ENCODE results near the gene PATJ.

PATJ gene

DNA sequence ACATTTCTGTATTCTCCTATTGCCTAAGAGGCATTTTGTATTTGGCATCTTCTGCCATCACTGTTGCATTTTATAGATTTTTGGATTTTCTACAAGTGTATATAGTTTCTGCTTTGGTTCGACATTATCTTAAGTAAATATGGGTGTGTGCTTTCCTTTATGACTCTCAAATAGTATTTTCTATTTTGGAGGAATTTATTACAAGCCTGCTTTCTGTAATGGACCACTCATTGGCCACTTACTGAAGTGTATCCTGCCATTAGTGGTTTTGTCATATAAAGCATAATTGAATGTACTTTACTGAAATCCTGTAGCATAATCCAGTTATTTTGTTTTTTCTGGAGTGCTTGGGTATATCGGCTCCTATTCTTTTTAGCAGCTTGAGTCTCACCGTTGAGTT, 184.3 kb downstream of the PATJ start:
- H3K27me3 ChIP-seq (ENCODE audit: insufficient read depth, low read length, poor library complexity, severe bottlenecking), result no peaks in the 10 kb centered on the region
- no peaks in the 10 kb centered on the region for H3K9me2 ChIP-seq (replicated peaks; ENCODE audit: low read depth, low read length)
- no peaks in the 10 kb centered on the region for H3K9me3 ChIP-seq (ENCODE audit: insufficient read depth, low read depth, low read length)
- H4K20me1 ChIP-seq (ENCODE audit: insufficient read depth, low read length, poor library complexity, severe bottlenecking), result no peaks in the 10 kb centered on the region
- H3K4me1 ChIP-seq (ENCODE audit: insufficient read depth, low read length, poor library complexity, severe bottlenecking), result no peaks in the 10 kb centered on the region
- H3K9ac ChIP-seq (ENCODE audit: low read depth, low read length, poor library complexity, severe bottlenecking), result no peak overlapping the region
- no peaks in the 10 kb centered on the region for H3K36me3 ChIP-seq (ENCODE audit: insufficient read depth, low read length)
- H2AFZ ChIP-seq (ENCODE audit: low read length), result no peak overlapping the region
- no peaks in the 10 kb centered on the region for H3F3A ChIP-seq (ENCODE audit: low read depth)
- TF ChIP-seq, protein P1, sequence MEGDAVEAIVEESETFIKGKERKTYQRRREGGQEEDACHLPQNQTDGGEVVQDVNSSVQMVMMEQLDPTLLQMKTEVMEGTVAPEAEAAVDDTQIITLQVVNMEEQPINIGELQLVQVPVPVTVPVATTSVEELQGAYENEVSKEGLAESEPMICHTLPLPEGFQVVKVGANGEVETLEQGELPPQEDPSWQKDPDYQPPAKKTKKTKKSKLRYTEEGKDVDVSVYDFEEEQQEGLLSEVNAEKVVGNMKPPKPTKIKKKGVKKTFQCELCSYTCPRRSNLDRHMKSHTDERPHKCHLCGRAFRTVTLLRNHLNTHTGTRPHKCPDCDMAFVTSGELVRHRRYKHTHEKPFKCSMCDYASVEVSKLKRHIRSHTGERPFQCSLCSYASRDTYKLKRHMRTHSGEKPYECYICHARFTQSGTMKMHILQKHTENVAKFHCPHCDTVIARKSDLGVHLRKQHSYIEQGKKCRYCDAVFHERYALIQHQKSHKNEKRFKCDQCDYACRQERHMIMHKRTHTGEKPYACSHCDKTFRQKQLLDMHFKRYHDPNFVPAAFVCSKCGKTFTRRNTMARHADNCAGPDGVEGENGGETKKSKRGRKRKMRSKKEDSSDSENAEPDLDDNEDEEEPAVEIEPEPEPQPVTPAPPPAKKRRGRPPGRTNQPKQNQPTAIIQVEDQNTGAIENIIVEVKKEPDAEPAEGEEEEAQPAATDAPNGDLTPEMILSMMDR (conservative IDR thresholded peaks at IDR 0.05; ENCODE audit: low read length), result no peak
- TF ChIP-seq EZH2phosphoT487 (IDR thresholded peaks at IDR 0.05; ENCODE audit: borderline replicate concordance), result no peak
- H3K79me2 ChIP-seq (ENCODE audit: insufficient read depth, low read length), result no peaks in the 10 kb centered on the region
- no peak overlapping the region for H3K4me3 ChIP-seq (ENCODE audit: low read length, poor library complexity, severe bottlenecking)
- H3K4me2 ChIP-seq (ENCODE audit: low read depth, low read length, poor library complexity, severe bottlenecking), result no peak overlapping the region

DNA sequence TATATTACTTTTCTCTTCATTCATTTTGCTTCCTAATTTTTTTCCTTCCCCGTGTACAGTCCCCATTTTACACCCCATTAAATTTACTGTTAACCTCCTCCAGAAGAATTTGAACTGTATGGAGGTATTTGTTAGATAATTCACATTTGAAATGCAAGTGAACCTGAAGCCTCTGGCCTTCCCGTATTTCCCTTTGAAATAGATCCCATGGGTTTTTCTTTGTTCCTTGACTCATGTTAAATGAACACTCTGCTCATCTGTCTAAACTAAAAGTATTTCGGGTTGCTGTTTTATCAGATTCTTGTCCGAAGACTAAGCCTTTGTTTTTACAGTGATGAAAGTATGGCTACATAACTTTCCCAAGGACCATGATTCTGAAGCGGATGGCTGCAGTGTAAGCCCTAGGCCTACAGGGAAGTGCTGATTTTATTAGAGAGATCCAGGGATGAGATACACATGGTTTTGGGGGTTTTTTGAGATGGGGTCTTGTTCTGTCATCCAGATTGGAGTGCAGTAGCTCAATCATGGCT, 187.9 kb downstream of the PATJ start:
- no peak overlapping the region for H3K9ac ChIP-seq (ENCODE audit: low read depth, low read length, poor library complexity, severe bottlenecking)
- no peak overlapping the region for H2AFZ ChIP-seq (ENCODE audit: low read length)
- H3K4me1 ChIP-seq (ENCODE audit: insufficient read depth, low read length, poor library complexity, severe bottlenecking), result no peaks in the 10 kb centered on the region
- no peaks in the 10 kb centered on the region for H3K9me2 ChIP-seq (replicated peaks; ENCODE audit: low read depth, low read length)
- no peaks in the 10 kb centered on the region for H4K20me1 ChIP-seq (ENCODE audit: insufficient read depth, low read length, poor library complexity, severe bottlenecking)
- H3K79me2 ChIP-seq (ENCODE audit: insufficient read depth, low read length), result no peaks in the 10 kb centered on the region
- H3F3A ChIP-seq (ENCODE audit: low read depth), result no peaks in the 10 kb centered on the region
- no peaks in the 10 kb centered on the region for H3K9me3 ChIP-seq (ENCODE audit: insufficient read depth, low read depth, low read length)
- TF ChIP-seq EZH2phosphoT487 (IDR thresholded peaks at IDR 0.05; ENCODE audit: borderline replicate concordance), result no peak
- TF ChIP-seq, protein P1 (conservative IDR thresholded peaks at IDR 0.05; ENCODE audit: low read length), result no peak
- H3K4me2 ChIP-seq (ENCODE audit: low read depth, low read length, poor library complexity, severe bottlenecking), result no peak overlapping the region
- no peak overlapping the region for H3K4me3 ChIP-seq (ENCODE audit: low read length, poor library complexity, severe bottlenecking)
- no peaks in the 10 kb centered on the region for H3K27me3 ChIP-seq (ENCODE audit: insufficient read depth, low read length, poor library complexity, severe bottlenecking)
- no peaks in the 10 kb centered on the region for H3K36me3 ChIP-seq (ENCODE audit: insufficient read depth, low read length)

DNA sequence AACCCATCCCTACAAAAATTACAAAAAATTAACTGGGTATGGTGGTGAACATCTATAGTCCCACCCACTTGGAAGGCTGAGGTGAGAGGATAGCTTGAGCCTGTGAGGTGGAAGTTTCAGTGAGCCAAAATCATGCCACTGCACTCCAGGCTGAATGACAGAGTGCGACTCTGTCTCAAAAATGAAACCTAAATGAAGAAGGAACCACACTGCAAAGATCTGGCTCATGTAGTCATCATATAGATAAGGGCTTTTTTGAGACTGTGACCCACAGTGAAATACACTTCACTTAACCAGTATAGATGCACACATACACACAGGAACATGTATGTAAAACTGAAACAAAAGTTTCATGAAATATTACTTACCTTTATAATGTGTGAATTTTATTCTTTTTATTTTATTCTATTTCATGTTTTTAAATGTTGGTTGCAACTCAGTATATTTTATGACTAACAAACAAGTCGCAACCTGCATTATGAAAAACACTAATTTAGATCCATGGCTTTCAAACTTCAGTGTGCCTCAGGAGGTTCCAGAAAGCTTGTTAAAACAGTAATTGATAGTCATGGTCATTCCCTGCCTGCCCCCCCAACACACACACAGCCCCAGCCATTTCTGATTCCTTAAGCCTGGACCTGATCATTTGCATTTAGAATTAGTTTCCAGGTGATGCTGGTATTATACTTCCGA, 189.5 kb downstream of the PATJ start:
- Histone ChIP-seq H4K20me1 (ENCODE audit: insufficient read depth, low read length, poor library complexity, severe bottlenecking) (no peaks in the 10 kb centered on the region), H3K4me2 (ENCODE audit: low read depth, low read length, poor library complexity, severe bottlenecking) (no peak overlapping the region), H3F3A (ENCODE audit: low read depth) (no peaks in the 10 kb centered on the region), H3K4me1 (ENCODE audit: insufficient read depth, low read length, poor library complexity, severe bottlenecking) (no peaks in the 10 kb centered on the region), H3K9ac (ENCODE audit: low read depth, low read length, poor library complexity, severe bottlenecking) (no peak overlapping the region), H3K9me3 (ENCODE audit: insufficient read depth, low read depth, low read length) (no peaks in the 10 kb centered on the region), H3K79me2 (ENCODE audit: insufficient read depth, low read length) (no peaks in the 10 kb centered on the region), H3K4me3 (ENCODE audit: low read length, poor library complexity, severe bottlenecking) (no peak overlapping the region), H3K36me3 (ENCODE audit: insufficient read depth, low read length) (no peaks in the 10 kb centered on the region), H2AFZ (ENCODE audit: low read length) (no peak overlapping the region; the same call in 1 of the 2 replicates), H3K27me3 (ENCODE audit: insufficient read depth, low read length, poor library complexity, severe bottlenecking) (no peaks in the 10 kb centered on the region), H3K9me2 (replicated peaks; ENCODE audit: low read depth, low read length) (no peaks in the 10 kb centered on the region)
- TF ChIP-seq, protein P1 (conservative IDR thresholded peaks at IDR 0.05; ENCODE audit: low read length), result no peak
- TF ChIP-seq EZH2phosphoT487 (IDR thresholded peaks at IDR 0.05; ENCODE audit: borderline replicate concordance), result no peak

Data from Loucy (cell line).